GM19240 (cell line): ENCODE results near the gene LIPF.
"Not testable (repeated sequence)": the region's sequence is repeated elsewhere in the genome, so short reads cannot be mapped to it uniquely, and the experiment has no call there.

Experiments used
- DNase-seq: peaks from one replicate; pipeline ENCODE4 v3.0.0; 2011; ENCODE audit warnings: low spot score; ENCODE audit not compliant: insufficient read length

The LIPF gene

DNA sequence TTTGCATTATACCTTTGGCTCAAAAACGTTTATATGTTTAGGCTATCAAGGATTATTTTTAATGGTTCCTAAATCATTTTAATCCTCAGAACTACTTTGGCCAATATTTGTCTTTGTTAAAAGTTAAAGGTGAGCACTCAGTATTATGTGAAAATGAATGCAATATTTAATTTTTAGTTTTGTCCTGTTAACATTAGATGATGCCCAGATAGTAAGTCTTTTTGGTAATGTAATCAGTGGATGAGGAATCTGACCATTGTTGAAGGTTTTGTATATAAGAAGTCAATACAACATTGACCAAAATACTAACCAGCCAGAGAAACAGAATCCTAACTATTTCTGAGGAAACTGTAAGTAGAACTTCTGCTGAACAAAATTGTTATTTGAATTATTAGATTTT is at the start of gene LIPF:
Gene LIPF (plus strand): TSS at position 301 of the 400 bp plus-strand sequence. CDS start 2,856 bp downstream, outside the sequence.
- no peak for DNase-seq

DNA sequence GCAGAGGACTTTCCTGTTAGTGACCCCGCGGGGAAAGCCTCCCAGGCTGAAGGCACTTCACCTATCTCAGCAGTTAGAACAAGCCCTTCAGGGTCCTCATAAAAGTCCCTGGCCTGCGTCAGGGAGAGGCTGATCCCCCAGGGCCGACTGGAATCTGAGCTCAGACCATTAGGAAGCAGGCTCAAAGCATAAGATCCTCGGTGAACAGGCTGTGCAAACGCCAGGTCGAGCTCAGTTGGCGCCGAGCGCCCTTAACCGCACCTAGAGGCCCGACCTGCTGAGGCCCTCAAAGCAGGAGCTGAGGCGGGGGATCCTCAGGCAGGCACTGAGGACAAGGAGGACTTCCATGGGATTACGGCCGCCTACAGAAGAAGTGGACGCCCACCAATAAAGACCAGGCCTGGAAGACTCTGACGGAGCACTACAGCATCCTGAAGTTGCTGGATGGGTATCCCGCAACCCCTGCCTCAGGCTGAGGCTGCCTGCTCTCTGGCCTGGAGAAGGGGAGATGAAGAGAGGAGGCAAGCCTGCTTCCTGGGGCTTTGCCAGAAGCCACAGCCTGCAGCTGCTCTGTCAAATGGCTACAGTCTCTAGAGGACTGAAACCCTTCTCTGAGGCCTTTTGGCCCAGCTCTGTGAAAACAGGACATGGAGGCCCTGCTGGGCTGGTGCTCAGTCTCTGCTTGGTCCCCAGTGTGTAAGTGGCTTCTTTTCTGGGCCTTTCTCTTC is 47.8 kb upstream of the LIPF start:
- no peak for DNase-seq

GRCh38 chr10:88617772-88618300 is 46.4 kb upstream of the LIPF start:
- no peak for DNase-seq

GRCh38 chr10:88618496-88618895 is 45.7 kb upstream of the LIPF start:
- no peak for DNase-seq

DNA sequence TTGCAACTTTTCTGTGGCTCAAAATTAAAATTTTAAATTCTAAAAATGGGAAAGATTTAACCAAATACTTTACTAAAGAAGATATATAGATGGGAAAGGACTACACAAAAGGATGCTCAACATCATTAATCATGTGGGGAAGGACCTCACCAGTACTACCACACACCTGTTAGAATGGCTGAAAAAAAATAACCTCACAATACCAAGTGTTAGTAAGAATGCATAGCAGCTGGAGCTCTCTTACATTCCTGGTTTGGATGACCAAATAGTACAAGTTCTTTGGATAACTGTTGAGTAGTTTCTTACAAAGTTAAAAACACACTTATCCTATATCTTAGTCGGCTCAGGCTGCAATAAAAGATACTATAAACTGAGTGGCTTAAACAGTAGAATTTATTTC is 43.8 kb upstream of the LIPF start:
- no peak for DNase-seq

DNA sequence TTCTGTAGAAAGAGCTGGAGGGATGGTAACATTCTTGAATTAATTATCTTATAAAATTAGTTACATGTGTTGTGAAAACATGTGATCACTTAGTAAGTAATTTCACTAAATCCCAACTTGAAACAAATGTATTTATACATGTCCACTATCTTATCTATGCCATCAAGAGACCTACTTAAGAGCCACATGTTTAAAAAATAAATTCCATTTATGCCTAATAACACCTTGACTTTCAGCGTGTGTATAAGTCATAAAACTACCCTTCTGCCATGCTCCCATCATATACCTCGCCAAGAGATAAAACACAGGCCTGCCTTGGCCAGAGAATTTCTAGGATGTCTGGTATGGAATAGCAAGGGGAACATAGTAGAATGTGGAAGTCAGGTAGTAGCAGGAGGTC is 40.4 kb upstream of the LIPF start:
- no peak for DNase-seq

DNA sequence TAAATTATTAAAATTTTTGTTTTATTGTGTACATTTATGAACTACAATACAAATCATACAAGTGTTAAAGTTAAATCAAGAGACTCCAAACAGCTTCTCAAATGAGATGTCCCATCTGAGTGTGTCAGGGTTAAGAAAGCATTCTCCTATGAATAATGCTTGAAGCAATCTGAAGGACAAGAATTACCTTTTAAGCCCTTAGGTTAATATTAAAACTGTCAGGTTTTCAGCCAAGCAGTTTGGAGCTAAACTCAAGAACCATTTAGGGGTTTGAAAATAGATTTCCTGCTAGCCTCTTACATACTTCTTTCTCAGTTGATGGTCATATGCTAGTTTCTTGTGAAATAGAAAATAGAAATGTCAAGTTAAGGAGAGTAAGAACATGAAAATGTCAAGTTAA is 39.4 kb upstream of the LIPF start:
- no peak for DNase-seq

DNA sequence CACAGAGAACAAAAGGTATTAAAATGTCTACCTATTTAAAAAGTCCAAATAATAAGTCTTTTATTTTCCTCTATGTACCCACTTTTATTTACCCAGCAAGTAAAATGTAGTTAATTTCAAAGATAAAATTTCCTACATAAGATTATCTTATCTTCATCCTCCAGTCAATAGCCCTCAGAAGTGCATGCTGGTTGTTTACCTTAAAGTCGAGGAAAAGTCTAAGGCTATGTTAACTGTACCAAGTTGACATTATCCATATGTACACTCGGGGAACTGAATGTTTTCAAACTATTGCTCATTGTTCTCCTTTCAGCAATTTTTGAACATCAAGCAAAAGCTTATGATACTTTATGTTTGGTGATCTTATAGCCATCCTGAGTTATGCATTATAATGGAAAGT is 24.1 kb upstream of the LIPF start:
- no peak for DNase-seq

DNA sequence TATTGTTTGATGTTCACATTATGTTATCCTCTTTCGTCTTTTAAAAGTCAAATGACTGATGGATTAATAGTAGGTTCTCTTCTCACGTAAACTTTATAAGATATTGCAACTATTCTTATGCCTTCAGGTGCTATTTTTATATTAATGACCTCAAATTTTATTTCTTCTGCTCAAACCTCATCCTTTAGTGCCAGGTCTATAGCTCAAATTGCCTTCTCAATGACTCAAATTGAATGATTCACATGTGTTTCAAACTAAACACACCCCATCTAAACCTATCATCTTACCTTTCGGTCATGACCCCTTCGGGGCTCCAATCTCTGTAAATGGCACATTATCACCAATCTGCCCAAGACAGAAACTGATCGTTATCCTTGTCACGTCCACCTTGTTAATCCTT is 22.0 kb upstream of the LIPF start:
- DNase-seq = no peak

GRCh38 chr10:88642963-88643362 is 21.3 kb upstream of the LIPF start:
- no peak for DNase-seq

DNA sequence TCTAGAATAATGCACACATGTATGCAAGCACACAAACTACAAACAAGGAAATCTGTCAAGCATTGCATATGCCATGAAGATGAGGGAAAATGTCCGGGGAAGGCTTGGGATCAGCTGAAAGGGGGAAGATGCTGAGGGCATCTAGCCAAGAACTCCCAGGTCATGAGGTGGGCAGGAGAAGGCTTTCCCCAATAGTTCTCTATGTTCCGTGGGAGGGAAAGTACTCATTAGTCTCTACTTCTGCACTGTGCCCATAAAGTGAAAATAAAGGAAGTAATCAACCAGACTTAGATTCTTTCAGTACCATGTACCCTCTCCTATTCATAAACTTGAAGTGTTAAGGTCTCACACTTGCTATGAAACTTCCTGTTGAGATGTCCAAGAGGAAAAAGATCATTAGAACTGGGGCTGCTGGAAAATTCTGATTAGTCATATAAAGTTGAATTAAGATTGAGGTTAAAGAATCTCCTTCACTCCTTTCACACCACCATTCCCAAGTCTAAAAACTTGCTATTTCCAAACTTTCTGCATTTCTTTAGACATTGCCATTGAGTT is 17.1 kb upstream of the LIPF start:
- no peak for DNase-seq

DNA sequence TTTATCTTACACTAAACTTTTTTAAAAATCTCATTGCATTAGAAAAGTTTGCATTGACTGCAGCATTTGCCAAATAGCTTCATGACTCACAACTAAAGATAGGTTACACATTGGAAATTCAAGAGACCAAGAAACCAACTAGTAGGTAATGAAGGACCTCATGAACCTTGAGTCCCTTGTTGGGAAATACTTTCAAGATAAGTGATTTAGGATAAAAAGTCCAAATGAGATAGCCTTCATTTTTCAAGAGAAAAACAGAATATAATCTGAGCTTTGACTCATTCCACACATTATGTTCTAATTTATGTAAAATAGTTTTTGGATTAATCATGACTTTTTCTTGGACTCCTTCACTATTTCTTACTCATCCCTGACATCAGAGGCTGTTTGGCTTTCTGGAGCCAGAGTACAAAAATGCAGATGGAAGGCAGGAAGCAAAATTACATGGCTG is 13.1 kb upstream of the LIPF start:
- DNase-seq = no peak

DNA sequence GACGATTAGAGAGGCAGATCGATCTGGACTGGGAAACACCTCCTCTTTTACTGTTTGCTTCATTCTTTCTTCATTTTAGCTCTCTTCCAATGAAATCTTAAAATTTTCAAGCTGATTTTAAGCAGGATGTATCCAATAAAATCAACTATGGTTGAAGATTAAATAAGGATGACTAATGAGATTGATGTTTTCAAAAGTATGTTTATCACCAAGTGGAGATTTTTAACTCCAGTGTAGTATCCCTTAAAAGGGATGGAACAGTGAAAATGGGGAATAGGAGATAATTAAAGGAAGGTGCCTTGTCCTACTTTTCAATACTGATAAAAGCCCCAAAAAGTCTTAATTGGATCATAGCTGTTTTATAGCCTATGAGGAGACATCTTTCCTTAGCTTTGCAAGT is 11.6 kb upstream of the LIPF start:
- no peak for DNase-seq

DNA sequence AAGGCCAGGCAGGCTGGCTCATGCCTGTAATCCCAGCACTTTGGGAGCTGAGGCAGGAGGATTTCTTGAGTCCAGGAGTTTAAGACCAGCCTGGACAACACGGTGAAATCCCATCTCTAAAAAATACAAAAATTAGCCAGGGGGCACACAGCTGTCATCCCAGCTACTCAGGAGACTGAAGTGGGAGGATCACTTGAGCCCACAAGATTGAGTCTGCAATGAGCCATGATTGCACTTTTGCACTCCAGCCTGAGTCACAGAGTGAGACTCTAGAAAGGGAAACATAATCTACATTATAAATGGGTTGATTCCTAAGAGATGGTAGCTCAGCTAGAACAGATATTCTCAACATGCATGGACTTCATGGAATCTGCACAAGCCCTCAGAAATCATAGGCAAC is 6.3 kb upstream of the LIPF start:
- DNase-seq = no peak

DNA sequence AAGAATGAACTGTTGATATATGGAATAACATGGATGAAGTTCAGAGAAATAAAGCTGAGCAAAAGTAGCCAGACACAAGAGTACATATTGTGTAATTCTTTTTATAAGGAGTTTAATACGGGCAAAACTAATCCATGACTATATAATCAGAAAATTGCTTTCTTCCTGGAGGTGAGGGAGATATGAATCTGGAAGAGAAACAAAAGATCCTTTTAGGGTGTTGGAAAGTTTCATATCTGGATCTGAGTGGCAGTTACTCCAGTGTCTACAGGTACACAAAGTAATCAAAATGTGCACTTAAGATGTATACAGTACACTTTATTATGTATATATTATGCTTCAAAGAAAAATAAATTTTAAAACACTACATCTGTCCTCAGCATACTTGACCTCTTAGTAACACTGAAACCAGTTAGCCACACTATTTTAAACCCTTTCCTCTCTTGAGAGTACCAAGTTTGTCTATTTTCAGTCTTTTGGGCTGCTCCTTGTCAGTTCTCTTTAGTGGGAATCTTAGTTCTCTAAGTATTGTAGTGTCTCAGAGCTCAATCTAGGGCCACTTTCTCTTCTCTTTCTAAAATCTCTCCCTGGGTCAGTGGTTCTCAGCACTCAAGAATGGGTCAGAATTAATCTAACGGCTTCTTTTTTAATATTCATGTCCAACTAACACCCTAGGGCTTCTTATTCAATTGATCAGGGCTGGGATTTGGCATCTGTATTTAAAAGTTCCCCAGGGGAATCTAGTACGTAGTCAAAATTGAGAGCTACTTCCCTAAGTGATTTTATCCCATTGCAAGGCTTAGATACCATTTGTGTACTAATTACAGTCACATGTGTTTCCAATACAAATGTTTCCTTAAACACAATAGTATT is 4.3 kb upstream of the LIPF start:
- no peak for DNase-seq

GRCh38 chr10:88660598-88660884 is 3.7 kb upstream of the LIPF start:
- DNase-seq = no peak

GRCh38 chr10:88661018-88661417 is 3.2 kb upstream of the LIPF start:
- DNase-seq = no peak

- no peak for DNase-seq
Measured at GRCh38 chr10:88661577-88661976, 2.7 kb upstream of the LIPF start.

- DNase-seq = not testable (repeated sequence)
Measured at GRCh38 chr10:88663153-88663552, 1.1 kb upstream of the LIPF start.

GRCh38 chr10:88668465-88668864 is 4.2 kb downstream of the LIPF start:
- no peak for DNase-seq

- DNase-seq = no peak
Measured at GRCh38 chr10:88670497-88670896, 6.3 kb downstream of the LIPF start.

DNA sequence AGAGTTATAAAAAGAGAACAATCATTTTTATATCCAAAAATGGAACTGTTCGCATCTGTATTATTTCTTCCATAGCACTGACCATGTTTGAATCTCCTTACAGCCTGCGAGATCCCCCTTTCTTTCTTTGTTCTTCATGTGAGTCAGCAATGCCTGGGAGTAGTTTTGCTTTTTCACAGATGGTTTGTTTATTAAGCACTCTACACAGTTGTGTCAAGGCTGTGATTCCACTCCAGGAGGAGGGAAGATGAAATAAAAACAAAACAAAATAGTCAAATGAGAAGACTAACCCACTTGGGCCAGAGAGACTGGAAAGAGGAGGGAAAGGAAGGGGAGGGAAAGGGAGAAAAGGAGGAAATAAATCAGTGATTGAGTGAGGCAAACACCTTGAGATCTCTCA is 7.8 kb downstream of the LIPF start:
- no peak for DNase-seq
